Bone marrow (tissue), 2 donors: ENCODE data around the gene PLA2G4A.
A peak's percentile ranks its signal among the peaks of the same experiment; 100 is the strongest.

ENCODE experiments used
- DNase-seq, 2 donors: peaks; one replicate each; lab custom pipeline; 2025; lab: John Stamatoyannopoulos, UW

PLA2G4A gene

DNA sequence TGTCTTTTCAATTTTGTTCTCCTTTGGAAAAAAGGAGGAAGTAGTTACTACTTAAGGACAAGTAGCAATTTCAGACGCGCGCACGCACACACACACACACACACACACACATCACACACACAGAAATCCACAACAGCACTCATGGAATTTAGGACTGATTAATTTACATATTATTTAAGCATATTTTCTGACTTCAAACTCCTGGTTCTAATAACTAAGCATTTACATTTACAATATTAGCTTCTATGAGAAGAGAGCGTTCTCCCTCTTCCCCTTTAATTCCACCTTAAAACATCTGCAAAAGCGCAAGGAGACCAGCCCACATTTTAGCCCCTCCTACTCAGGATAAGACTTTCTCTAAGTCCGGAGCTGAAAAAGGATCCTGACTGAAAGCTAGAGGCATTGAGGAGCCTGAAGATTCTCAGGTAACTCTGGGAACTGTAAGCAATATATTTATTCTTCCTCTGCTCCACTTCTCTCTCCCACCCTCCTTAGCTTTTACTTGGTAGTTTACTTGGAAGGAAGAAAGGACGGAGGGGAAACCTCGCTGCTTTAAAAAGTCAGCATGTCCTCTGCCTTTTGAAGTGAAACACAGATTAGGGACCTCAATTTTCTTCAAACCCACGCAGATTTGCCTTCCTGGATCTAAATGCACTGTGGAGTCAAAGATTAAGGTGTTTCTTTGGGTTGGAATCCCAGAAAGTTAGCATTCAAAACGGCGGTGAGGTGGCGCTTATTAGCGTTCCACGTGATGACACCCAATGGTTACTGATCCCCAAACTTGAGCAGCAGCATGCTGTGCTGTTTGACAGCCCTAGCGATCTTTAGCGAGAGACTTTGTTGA, at the start of gene PLA2G4A:
Gene PLA2G4A, plus strand, starts transcription at position 339 of the 844 bp plus-strand sequence. CDS start 25,406 bp downstream, outside the sequence.
- peak in 1 of 2 donors; percentile 87 for DNase-seq

DNA sequence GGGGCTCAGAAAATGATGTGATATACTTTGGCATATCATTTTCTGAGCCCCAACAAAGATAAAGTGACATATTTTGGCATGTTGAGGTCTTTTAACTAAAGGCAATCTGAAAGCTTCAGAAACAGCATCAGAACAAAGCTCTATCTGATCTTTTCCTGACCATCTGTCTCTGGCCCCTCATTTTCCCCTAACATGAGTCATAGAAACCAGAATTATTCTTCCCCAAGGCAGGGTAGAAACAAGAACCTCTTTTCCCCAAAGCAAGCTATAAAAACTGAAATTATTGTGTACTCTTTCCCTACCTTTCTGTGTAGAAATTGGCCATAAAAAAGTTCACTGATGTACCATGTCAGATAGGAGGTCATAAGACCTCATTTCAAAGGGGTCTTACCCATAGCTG, 48.7 kb upstream of the PLA2G4A start:
- DNase-seq: no peak

DNA sequence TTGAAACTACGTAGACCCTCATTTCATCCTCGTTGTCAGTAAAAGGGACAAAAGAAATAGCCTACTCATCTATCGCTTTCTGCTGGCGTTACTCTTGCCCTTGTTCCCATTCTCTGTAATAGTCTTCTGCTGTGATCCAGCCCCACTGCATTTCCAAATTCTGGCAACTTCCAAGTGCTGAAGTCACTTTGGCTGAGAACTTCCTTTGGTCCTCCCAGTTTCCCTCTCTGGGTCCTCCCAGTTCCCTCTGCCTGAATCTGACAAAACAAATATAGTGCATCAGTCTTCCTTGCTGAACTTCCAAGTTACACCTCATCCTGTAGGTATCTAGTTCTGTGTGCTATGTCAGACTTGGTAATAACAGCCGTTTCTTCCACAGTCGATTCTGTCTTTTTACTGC, 47.0 kb upstream of the PLA2G4A start:
- no peak for DNase-seq

DNA sequence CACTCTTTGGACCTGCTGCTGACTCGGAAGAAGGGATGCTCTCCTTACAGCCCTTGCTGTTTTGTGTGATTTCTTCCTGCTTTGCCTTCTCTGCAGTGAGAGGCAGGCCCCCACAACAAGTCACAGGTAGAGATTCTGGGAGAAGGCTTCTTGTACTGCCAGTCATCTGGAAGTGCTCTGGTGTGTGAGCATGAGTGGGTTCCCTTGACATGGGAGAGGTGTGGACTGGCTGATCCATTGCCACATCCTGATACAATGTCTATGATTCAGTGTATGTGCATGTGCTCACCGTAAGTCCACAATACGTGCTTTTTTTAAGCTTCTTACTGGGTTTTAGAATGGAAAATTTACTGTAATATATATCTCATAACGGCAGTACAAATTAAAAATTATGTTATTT, 46.0 kb upstream of the PLA2G4A start:
- no peak for DNase-seq

DNA sequence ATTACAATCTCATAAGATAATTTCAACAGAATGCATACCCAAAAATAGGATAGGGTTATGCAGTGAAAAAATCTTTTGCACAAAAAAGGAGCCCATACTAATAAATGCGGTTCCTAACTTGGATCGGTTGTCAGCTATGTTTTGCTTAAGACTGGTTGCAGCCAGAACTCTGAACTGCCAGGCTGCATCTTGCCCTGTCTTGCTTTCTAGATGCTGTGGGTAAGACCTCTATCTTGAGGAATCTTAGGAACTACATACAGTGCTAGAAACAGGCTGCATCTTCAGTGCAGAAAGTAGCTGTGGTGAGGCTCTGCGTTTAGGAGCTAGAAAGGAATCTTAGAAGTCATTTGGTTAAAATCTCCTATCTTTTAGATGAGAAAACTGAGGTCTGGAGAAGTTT, 45.6 kb upstream of the PLA2G4A start:
- no peak for DNase-seq

DNA sequence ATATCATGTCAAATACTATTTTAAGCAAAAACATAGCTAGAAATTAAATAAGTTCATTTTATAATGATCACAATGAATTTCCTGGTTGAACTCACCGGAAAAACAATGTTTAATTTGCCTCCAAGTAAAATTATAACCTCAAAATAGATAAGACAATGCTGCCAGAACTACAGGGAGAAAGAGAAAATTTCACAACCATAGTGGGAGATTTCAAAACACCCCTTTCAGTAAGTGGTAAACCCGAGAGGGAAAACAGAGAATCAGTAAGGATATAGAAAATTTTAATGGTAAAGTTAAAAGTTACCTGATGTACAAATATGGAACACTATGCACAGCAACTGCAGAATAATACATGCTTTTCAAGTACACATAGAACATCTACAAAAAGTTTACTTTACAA, 43.2 kb upstream of the PLA2G4A start:
- DNase-seq: no peak

DNA sequence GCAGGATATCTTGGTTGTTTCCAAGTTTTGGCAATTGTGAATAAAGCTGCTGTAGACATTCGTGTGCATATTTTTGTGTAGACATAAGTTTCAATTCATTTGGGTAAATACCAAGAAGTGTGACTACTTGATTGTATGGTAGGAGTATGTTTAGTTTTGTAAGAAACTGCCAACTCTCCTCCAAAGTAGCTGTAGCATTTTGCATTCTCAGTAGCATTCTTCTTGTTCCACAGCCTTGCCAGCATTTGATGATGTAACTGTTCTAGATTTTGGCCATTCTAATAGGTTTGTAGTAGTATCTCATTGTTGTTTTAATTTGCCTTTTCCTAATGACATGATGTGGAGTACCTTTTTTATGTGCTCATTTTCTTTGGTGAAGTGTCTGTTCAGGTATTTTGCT, 38.6 kb upstream of the PLA2G4A start:
- no peak for DNase-seq

DNA sequence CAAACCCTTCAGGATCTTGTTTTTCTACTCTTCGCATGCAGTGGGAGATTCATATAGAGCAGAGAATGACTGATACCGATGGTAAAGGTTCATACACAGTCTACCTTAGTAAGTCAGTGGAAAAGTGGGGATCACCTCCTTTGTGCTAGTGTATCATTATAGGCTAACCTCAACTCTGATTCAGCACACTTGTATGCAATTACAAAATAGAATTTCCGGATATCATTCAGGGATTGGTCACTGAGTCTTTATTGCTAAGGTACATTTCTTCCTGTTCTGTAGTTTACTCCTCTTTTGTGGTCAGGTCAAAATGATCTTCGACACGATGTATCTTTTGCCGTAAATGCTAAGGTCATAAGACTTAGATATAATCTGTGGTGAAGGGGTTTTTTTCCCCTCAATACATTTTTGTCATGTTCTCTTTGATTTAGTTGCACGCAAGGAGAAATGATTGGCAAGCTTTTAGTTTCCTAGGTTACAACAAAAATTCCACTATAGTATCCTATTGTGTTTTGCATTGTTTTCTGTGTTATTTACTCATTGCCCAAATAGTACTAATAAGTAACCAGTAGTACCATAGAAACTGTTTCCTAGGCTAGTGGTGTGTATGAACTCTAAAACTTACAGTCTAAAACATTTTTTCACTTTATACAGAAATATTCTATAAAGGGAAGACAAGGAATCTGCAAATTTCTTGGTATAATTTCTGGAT, 35.7 kb upstream of the PLA2G4A start:
- DNase-seq: no peak

DNA sequence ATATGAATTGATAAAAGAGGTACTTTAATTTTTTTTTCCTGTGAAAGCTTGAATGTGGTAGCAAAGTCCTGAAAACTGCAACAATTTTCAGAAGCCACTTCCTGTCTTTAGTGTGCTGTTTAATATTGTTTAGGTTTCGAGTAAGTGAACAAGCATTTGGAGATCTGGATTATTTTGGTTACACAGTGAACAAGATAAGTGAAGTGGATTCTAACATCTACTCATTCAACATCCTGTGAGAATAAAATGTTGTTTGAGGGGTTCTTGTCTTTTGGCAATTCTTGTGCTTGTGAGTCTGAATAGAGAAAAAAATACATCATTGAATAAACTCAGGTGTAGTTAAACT, 35.2 kb upstream of the PLA2G4A start:
- no peak for DNase-seq

DNA sequence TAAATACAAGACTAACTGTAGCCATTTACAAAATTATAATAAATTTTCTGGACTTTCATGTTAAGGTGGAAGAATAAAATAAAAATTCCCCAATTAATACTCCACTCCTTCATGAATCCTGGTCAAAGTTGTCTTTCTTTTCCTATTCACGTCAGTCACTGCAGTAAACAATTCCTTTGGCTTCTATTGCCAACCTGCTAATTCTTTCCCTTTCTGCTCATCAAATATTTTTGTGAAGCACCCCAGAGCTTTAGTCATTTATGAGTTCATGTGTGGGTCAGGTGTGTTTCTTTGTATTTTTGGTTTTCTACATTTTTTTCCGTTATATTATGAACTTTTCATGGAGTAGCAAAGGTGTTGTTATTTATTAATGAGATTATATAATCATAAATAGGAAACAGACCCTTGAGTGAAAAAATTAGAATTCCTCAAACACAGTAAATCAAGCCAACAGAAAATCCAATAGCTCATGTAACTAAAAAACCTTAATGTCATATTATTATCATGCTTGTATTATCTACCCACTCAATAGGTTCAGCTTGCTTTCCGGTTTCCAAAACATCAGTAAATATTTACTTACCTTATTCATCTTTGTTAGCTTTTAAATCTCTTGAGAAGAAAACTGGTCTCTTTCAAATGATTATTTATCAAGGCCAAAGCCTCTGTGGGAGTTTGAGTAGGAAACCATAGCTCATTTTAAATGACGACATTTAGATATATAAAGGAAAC, 29.6 kb upstream of the PLA2G4A start:
- DNase-seq: no peak

DNA sequence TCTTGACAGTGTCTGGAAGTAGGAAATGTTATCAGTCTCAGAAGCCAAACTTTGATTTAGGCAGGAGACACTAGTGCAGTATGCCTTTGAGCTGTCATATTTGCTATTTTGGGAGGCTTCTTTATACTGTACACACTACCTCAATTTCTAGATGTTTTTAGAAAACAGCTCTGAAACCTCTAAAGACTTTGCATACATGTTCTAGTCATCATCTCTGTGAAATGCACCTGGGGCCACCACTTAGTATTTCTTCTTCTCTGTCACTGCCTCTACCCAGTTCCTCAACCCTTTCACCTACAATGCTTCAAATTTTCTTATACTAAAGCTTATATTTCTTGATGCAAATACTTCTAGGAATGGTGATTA, 29.1 kb upstream of the PLA2G4A start:
- no peak for DNase-seq

DNA sequence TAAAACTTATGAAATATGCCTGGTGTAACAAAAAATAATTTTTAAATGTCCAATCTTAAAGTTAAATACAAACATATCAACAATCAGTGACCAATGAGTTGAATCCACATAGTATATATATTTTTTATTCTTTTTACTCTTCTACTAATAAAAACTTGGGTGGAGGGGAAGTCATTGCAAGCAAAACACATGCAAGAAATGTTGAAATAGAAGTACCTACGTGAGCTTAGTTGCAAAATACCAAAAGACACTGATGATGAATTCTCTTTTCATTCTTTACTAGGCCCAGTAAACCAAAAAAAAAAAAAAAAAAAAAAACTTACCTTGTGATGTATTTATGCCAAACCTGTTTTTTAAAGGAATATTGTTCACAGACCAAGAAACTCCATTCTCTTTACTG, 26.4 kb upstream of the PLA2G4A start:
- DNase-seq: no peak

DNA sequence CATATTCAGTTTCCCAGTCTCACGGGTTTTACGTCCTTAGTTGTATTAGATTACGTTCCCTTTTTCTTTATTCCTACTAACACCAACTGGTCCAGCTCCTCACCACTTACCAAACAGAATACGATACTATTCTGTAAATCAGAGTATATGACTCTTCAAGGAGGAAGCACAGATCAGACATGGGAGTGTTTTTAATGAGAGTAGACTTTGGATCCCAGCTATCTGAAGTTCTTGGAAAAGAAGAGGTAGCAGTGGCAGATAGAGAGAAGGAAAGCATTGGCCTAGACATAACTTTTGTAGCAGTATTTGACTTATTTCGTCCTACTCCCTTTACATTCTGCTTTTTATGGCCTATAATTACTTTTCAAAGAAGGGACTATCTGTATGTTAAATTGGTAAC, 24.1 kb upstream of the PLA2G4A start:
- no peak for DNase-seq

DNA sequence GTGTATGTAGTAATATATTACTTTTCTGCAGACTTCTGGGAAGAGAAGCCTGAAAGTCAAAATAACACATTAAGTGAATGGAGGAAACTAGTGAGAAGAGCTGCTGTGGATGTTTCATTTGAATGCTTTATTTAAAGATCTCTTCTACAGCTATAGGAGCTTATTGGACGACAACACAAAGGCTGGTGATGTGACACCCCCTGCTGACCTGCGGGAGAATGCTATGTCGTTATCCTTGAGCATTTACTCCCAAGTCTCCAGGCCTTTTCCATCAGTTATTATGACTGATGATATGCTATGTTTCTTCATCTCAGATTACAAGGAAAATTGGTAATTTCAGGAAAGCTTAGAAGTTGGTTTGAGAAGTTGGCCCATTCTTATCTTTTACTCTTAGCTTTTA, 22.3 kb upstream of the PLA2G4A start:
- no peak for DNase-seq

DNA sequence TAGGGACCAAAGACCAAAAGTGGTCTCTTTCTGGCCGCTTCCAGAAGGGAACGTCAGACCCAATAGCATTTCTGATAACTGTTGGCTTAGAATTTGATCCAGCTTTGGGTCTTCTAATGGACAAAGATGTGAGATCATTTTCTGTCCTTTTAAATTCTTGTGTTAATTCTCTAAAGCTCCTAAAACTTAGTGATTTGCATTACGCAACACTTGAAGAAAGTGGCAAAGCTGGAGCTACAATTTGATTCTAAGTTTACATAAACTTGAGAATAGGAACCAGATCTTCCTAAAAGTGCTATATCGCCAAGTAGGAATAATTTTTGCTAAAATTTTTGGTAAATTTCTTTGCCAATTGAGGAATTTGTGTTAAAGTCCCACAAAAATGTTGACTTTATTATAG, 21.6 kb upstream of the PLA2G4A start:
- DNase-seq: no peak

DNA sequence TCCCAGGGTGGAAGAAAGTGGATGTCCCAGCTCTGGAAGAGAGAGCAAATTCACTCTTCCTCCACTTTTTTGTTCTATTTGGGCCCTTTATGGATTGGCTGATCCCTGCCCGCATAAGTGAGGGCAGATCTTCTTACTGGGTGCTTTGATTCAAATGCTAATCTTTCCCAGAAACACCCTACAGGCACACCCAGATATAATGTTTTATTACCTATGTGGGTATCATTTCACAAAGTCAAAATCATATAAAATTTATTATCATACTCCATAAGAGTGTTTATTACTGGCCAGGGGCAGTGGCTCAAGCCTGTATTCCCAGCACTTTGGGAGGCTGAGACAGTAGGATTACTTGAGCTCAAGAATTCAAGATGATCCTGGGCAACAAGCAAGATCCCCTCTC, 16.9 kb upstream of the PLA2G4A start:
- no peak for DNase-seq

DNA sequence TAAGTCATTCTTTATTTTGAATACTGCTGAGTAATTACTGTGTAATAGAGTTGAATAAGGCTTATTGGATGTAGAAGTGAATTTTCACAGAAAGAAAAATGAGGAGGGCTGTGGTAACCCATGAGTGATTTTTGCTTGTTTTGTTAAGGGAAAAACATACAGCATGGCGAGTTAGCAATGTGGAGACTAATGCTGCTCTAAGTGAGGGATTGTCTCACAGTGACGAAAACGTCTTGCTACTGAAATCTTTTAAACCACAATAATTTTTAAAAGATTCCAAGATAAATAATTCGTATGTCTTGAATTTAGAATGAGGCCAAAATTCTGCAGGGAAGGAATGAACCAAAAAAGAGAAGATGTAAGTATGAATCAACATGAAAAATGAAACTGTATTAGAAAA, 16.2 kb upstream of the PLA2G4A start:
- no peak for DNase-seq

DNA sequence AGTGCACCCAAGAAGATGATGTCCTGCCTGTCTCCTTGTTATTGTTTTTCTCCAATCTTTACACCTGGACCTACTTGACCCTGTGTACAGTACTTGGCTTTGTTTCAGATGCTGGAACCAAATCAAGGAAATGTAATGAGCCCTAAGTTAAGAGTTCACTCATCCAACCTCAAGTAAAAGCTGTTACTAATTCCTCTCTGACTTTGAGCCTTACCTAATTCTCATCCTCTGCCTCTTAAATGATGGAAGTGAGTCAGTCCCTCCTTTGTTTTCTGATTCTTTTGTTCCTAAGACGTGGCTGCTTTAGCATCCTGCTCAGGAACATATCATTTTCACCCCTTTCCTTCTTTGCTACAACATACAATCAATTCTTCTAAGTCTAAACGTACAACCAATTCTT, 15.3 kb upstream of the PLA2G4A start:
- no peak for DNase-seq

DNA sequence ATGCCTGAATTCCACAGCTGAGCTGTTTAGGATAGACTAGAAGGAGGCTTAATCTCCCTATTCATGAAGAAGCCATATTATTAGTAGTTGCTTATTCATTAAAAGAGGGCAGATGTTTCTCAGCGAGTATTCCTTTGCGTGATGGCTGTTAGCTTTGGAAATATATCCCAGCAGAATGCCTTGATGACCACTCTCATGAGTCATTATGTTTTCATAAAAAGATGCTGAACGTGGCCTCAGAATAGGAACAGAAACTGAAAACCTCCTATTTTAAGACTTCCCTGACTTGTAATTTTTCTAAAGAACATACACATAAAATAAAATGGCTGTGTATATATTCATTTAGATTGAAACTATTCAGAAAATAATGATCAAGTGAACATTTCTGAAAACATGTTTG, 9.6 kb upstream of the PLA2G4A start:
- DNase-seq: peak in 1 of 2 donors; percentile 32

DNA sequence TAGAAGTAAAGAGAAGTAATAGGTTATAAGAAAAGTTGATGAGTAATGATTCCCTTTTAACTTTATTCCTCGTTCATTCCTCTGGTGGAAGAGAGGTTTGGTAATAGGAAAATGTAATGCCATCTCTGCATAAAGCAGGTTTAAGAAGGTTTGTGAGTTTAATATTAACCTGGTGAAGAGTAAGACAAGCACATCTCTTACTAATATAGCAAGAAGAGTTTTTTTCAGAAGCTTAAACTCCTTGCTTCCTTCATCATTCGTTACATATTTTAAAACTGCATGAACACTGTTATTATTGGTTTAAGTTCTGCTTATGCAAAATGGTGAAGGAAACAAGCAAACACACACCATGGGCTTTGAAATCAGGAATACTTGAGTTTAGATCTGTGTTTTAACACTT, 9.2 kb upstream of the PLA2G4A start:
- DNase-seq: no peak

DNA sequence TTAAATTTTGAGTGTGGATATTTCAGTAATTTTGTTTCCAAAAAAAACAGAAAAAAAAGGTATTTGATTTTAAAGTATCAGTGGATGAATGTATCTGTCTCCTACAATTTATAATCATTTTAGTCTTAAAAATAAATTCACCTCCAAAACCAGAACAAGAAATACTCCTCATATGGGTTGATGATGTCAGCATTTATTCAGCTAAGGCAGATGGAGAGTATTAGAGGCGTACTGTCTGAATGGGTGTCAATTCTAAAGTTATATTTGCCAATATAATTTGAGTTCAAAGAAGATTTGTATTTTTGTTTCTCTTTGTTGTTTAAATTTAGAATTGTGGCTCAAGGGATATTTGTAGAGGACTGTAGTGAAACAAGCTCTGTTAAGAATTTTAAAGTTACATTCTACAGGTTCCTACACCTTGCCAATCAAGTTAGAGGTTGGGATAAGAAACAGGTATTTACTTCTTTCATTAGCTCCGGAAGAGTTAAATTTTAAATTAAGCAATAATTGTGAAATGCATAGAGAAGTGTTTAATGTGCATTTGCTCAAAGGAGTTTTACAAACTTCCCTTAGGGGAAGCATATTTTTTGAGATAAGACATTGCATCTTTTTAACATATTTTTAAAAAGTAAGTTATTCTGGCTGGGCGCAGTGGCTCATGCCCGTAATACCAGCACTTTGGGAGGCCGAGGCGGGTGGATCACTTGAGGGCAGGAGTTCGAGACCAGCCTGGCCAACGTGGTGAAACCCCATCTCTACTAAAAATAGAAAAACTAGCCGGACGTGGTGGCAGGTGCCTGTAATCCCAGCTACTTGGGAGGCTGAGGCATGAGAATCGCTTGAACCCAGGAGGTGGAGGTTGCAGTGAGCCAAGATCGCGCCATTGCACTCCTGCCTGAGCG, 1.2 kb downstream of the PLA2G4A start:
- DNase-seq: no peak

DNA sequence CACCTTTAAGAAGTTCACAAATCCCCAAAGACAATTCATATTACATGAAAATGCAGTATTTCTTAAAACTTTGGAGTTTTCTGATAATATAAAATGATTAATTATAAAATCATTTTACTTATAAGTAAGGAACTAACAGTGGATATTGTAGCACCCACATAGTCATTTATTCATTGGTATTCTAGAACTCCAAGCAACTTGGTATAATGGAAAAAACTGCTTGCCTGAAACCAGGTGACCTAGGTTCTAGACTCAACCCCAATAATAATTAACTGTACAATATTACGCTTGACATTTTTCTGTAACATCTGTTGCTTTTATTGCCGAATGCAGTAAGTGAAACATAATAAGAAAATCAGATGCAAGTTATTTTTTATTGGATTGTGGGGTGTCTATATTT, 2.4 kb downstream of the PLA2G4A start:
- DNase-seq: no peak
